KMS-11 (cell line): ENCODE results near the gene MLKL.

Experiments used
- H2AFZ ChIP-seq: fragments of 200-600 bp; sonication (generic); 2 replicates; pipeline ENCODE4 v1.6.1; 2016; ENCODE audit warnings: antibody characterized with exemption, mixed run types, low read depth
- H3K27ac ChIP-seq: fragments of 200-600 bp; sonication (generic); 2 replicates; pipeline ENCODE4 v1.6.1; 2016; ENCODE audit warnings: mild to moderate bottlenecking, mixed run types
- H3K27me3 ChIP-seq: fragments of 200-600 bp; sonication (generic); 2 replicates; pipeline ENCODE4 v1.6.1; 2017; ENCODE audit warnings: mild to moderate bottlenecking, low read depth, mixed run types, moderate library complexity; ENCODE audit not compliant: insufficient read depth
- H3K36me3 ChIP-seq: fragments of 200-600 bp; sonication (generic); 2 replicates; pipeline ENCODE4 v1.6.1; 2017; ENCODE audit warnings: mild to moderate bottlenecking, mixed run types; ENCODE audit not compliant: insufficient read depth
- H3K4me1 ChIP-seq: fragments of 200-600 bp; sonication (generic); 2 replicates; pipeline ENCODE4 v1.6.1; 2016; ENCODE audit warnings: mild to moderate bottlenecking, low read depth, mixed run types; ENCODE audit not compliant: poor library complexity, severe bottlenecking
- H3K4me2 ChIP-seq: fragments of 200-600 bp; sonication (generic); 2 replicates; pipeline ENCODE4 v1.7.0; 2016; ENCODE audit warnings: mild to moderate bottlenecking, mixed run types
- H3K4me3 ChIP-seq: fragments of 200-600 bp; sonication (generic); IDR thresholded peaks from 2 replicates; pipeline ENCODE4 v1.6.1; 2017; ENCODE audit warnings: low read depth, low read length, mixed read lengths; ENCODE audit not compliant: insufficient read depth
- H3K79me2 ChIP-seq: fragments of 200-600 bp; sonication (generic); 2 replicates; pipeline ENCODE4 v1.6.1; 2016; ENCODE audit warnings: low read depth, mixed run types; ENCODE audit not compliant: insufficient read depth
- H3K9ac ChIP-seq: fragments of 200-600 bp; sonication (generic); 2 replicates; pipeline ENCODE4 v1.6.1; 2016; ENCODE audit warnings: mild to moderate bottlenecking, mixed run types
- H4K20me1 ChIP-seq: fragments of 200-600 bp; sonication (generic); 2 replicates; pipeline ENCODE4 v1.6.1; 2016; ENCODE audit warnings: mild to moderate bottlenecking, mixed run types; ENCODE audit not compliant: insufficient read depth
- TF ChIP-seq, protein P1 (sequence below): fragments of 200-600 bp; sonication (generic); conservative IDR thresholded peaks from 2 replicates; pipeline ENCODE4 v1.6.1; 2017; ENCODE audit warnings: low read depth, mild to moderate bottlenecking, antibody characterized with exemption, low read length, moderate library complexity, mixed read lengths

The MLKL gene

DNA sequence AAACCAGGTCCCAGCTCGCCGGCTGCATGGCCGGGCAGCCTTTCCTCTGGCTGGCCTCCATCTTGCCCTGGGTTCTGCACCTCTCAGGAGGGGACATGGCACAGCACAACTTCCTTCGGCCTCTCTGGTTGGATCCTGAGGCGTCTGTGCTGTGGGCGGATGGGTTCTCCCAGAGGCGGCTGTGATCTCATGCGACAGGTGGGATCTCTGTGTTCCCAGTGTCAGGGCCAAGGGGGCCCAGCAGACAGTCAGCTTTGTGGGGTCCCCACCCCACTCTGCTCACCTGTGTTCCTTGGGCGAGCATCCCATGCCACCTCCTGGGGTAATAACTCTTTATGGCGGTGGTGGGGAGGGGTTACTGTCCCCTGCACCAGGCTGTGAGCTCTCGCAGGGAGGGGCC, 38.2 kb upstream of the MLKL start:
- no peak overlapping the region for H3K4me2 ChIP-seq

DNA sequence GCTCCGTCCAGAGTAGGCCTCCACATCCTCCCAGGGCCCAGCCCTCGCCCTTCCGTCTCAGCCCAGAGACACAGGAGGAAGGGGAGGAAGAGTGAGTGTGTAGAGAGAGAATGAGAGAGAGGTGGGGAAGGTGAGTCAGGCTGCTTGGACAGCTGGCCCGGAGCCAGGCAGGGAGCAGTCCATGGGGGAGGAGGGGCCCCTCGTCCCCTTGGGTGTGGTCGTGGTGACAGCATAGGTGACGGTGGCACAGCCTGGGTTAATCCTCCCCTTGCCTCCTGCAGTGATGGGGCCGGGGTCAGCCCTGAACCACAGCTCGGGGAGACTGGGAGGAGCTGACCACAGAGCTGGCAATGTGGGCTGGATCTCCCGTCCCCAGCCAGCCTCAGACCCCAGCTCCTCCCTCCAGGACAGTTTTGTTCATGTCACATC, 37.5 kb upstream of the MLKL start:
- Histone ChIP-seq H3K27me3 (no peaks in the 10 kb centered on the region), H3K4me2 (no peak overlapping the region), H3K79me2 (no peaks in the 10 kb centered on the region), H3K27ac (no peak overlapping the region), H3K9ac (no peak overlapping the region), H2AFZ (peak overlapping the region; percentile 26; the same call in 1 of the 2 replicates), H4K20me1 (no peaks in the 10 kb centered on the region), H3K4me1 (no peaks in the 10 kb centered on the region), H3K4me3 (no peak overlapping the region), H3K36me3 (no peaks in the 10 kb centered on the region)
- TF ChIP-seq, protein P1, sequence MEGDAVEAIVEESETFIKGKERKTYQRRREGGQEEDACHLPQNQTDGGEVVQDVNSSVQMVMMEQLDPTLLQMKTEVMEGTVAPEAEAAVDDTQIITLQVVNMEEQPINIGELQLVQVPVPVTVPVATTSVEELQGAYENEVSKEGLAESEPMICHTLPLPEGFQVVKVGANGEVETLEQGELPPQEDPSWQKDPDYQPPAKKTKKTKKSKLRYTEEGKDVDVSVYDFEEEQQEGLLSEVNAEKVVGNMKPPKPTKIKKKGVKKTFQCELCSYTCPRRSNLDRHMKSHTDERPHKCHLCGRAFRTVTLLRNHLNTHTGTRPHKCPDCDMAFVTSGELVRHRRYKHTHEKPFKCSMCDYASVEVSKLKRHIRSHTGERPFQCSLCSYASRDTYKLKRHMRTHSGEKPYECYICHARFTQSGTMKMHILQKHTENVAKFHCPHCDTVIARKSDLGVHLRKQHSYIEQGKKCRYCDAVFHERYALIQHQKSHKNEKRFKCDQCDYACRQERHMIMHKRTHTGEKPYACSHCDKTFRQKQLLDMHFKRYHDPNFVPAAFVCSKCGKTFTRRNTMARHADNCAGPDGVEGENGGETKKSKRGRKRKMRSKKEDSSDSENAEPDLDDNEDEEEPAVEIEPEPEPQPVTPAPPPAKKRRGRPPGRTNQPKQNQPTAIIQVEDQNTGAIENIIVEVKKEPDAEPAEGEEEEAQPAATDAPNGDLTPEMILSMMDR = no peak

More for the DNA sequence above, 38.2 kb upstream of the MLKL start:
- Histone ChIP-seq H3K79me2 (no peaks in the 10 kb centered on the region), H3K27me3 (no peaks in the 10 kb centered on the region), H3K9ac (no peak overlapping the region), H3K36me3 (no peaks in the 10 kb centered on the region), H3K4me3 (no peak overlapping the region), H2AFZ (no peak overlapping the region), H3K4me1 (no peaks in the 10 kb centered on the region), H3K27ac (no peak overlapping the region), H4K20me1 (no peaks in the 10 kb centered on the region)
- TF ChIP-seq, protein P1 = no peak

DNA sequence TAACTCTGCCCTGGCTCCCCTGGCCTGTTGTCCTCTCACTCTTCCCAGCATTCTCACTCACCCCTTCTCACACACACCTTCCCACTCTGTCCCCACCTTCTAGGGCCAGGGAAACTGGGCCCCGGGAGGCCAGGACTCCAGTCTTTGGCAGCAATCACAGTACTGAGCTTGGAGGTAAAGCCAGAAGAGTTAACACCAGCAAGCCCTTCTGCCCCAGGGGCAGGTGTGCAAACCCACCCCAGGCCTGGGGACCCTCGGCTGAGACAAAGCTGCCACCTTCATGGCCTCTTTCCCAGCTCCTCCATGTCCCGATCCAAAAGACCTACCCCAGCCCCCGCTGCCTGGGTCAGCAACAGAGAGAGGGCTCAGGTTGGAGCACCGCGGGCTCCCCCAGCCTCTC, 36.9 kb upstream of the MLKL start:
- H2AFZ ChIP-seq = peak overlapping the region; percentile 26; the same call in 1 of the 2 replicates
- H3K36me3 ChIP-seq = no peaks in the 10 kb centered on the region
- H3K79me2 ChIP-seq = no peaks in the 10 kb centered on the region
- TF ChIP-seq, protein P1 = no peak
- no peak overlapping the region for H3K9ac ChIP-seq
- no peak overlapping the region for H3K4me3 ChIP-seq
- no peak overlapping the region for H3K4me2 ChIP-seq
- H4K20me1 ChIP-seq = no peaks in the 10 kb centered on the region
- no peak overlapping the region for H3K27ac ChIP-seq
- no peaks in the 10 kb centered on the region for H3K27me3 ChIP-seq
- no peaks in the 10 kb centered on the region for H3K4me1 ChIP-seq

DNA sequence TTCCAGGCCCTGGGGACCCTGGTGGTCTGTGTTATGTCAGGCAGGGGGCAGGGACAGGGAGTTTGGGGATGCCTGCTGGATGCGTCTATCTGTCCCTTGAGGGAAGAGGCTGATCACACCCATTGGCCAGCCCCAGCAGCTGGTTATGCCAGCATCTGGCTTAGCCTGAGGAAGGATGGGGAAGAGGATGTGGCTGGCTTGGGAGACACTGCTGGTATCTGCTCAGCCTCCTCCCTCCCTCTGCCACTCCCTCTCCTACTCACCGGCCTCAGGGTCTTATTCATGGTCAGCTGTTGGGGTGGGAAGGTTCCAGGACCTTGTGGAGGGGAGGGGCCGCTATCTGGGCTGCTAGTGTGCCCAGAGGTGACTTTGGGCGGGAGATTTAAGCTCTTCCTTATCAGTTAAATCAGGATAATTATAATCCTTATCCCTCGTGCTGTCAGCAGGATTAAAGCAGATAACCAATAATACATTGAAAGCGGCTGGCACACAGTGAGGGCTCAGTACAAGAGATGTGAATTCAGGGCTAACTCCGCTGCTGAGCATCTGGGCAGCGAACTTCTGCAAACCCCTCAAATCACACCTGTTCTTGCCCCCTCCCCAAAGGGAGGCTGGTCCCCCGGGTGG, 36.0 kb upstream of the MLKL start:
- Histone ChIP-seq H4K20me1 (no peaks in the 10 kb centered on the region), H3K4me3 (no peak overlapping the region), H3K9ac (no peak overlapping the region), H3K36me3 (no peaks in the 10 kb centered on the region), H2AFZ (no peak overlapping the region), H3K4me1 (no peaks in the 10 kb centered on the region), H3K27ac (no peak overlapping the region), H3K79me2 (no peaks in the 10 kb centered on the region), H3K4me2 (no peak overlapping the region), H3K27me3 (no peaks in the 10 kb centered on the region)
- TF ChIP-seq, protein P1 = no peak
